Smooth muscle cell (in vitro differentiated cells): Measurements from ENCODE around the gene SLC6A18. TPM values are rescaled to one million over a fixed set of nuclear protein-coding genes. Genes with fewer than 3 reads are reported as not detected.

Experiments used
- DNase-seq: peaks from one replicate; lab custom pipeline; 2025; ENCODE audit not compliant: unreplicated experiment; lab: John Stamatoyannopoulos, UW
- H2AFZ ChIP-seq: fragments of 200-600 bp; sonication (generic); 2 replicates; pipeline ENCODE4 v1.6.0; 2016; ENCODE audit warnings: antibody characterized with exemption, low read depth, mild to moderate bottlenecking
- H3F3A ChIP-seq: fragments of 200-600 bp; sonication (generic); 2 replicates; pipeline ENCODE4 v1.6.0; 2017; ENCODE audit warnings: antibody characterized with exemption, low read depth
- H3K27ac ChIP-seq: fragments of 200-600 bp; sonication (generic); 2 replicates; pipeline ENCODE4 v1.5.1; 2016; ENCODE audit warnings: low read depth, mild to moderate bottlenecking
- H3K27me3 ChIP-seq: fragments of 200-600 bp; sonication (generic); 2 replicates; pipeline ENCODE4 v1.6.1; 2016; ENCODE audit warnings: low read depth, mild to moderate bottlenecking
- H3K36me3 ChIP-seq: fragments of 200-600 bp; sonication (generic); 2 replicates; pipeline ENCODE4 v1.5.1; 2016; ENCODE audit warnings: low read depth
- H3K4me1 ChIP-seq: fragments of 200-600 bp; sonication (generic); 2 replicates; pipeline ENCODE4 v1.5.1; 2016; ENCODE audit warnings: low read depth
- H3K4me2 ChIP-seq: fragments of 200-600 bp; sonication (generic); 2 replicates; pipeline ENCODE4 v1.6.0; 2016; ENCODE audit warnings: mild to moderate bottlenecking
- H3K4me3 ChIP-seq: fragments of 200-600 bp; sonication (generic); 2 replicates; pipeline ENCODE4 v1.5.1; 2016; ENCODE audit warnings: mild to moderate bottlenecking
- H3K79me2 ChIP-seq: fragments of 200-600 bp; sonication (generic); 2 replicates; pipeline ENCODE4 v1.6.0; 2016; ENCODE audit warnings: low read depth, mild to moderate bottlenecking
- H3K9ac ChIP-seq: fragments of 200-600 bp; sonication (generic); 2 replicates; pipeline ENCODE4 v1.6.0; 2016; ENCODE audit warnings: low read depth
- H3K9me3 ChIP-seq: fragments of 200-600 bp; sonication (generic); replicated peaks from 2 replicates; pipeline ENCODE4 v1.5.1; 2016; ENCODE audit warnings: low read depth
- H4K20me1 ChIP-seq: fragments of 200-600 bp; sonication (generic); 2 replicates; pipeline ENCODE4 v1.6.0; 2016; ENCODE audit warnings: low read depth
- WGBS: methylation state at CpG from one replicate; pipeline ENCODE4 v1.1.7; 2016; ENCODE audit warnings: low lambda C conversion rate; 5-methylcytosine and 5-hydroxymethylcytosine counted together
- polyA plus RNA-seq: library from polyadenylated mRNA; unstranded; fragments of >200 nt; fragmentation: Nextera tagmentation; extraction: Ambion mirVana; gene quantifications from 2 replicates; pipeline ENCODE4 v1.2.1, GENCODE V29; 2016
- total RNA-seq: library from RNA; depleted of rRNA; stranded (reverse); fragments of >200 nt; gene quantifications from 2 replicates; pipeline ENCODE4 v1.2.3, GENCODE V29; 2014
- TF ChIP-seq, protein P1 (sequence below): fragments of 200-600 bp; sonication (generic); IDR thresholded peaks from 2 replicates; pipeline ENCODE4 v1.5.1; 2017; ENCODE audit warnings: borderline replicate concordance, mild to moderate bottlenecking, antibody characterized with exemption; ENCODE audit not compliant: insufficient read depth, poor library complexity, severe bottlenecking

Gene SLC6A18, protein sequence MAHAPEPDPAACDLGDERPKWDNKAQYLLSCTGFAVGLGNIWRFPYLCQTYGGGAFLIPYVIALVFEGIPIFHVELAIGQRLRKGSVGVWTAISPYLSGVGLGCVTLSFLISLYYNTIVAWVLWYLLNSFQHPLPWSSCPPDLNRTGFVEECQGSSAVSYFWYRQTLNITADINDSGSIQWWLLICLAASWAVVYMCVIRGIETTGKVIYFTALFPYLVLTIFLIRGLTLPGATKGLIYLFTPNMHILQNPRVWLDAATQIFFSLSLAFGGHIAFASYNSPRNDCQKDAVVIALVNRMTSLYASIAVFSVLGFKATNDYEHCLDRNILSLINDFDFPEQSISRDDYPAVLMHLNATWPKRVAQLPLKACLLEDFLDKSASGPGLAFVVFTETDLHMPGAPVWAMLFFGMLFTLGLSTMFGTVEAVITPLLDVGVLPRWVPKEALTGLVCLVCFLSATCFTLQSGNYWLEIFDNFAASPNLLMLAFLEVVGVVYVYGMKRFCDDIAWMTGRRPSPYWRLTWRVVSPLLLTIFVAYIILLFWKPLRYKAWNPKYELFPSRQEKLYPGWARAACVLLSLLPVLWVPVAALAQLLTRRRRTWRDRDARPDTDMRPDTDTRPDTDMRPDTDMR
- not detected in 2 replicates for total RNA-seq
- polyA plus RNA-seq, result not detected in 2 replicates

DNA sequence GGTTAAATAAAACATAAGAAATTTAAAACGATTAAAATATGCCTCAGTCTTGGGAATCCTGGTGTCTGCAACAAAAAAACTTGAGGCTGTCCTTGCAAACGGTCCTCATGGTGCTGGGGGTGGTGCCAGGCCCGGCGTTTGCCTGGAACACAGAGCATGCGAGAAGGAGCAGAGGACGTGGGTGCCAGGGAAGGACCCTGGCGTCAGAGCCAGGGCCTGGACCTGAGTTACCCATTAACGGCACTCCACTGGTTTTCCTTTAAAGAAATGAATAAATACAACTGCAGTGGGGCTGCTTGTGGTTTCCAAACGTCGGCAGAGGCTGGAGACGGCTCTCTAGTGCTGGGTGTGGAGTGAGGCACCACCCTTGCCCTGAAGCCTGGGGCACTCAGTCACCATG is at the start of gene SLC6A18:
Gene SLC6A18 (plus strand): TSS at position 301 of the 400 bp plus-strand sequence. CDS start 97 bp downstream, at position 398.
- Histone ChIP-seq H3K79me2 (no peaks in the 10 kb centered on the region), H2AFZ (no peak within 1 kb of the TSS), H3K4me2 (no peak within 1 kb of the TSS), H3K9ac (no peak within 1 kb of the TSS), H3F3A (no peaks in the 10 kb centered on the region), H3K27ac (no peak within 1 kb of the TSS), H4K20me1 (no peaks in the 10 kb centered on the region), H3K9me3 (no peaks in the 10 kb centered on the region), H3K27me3 (no peaks in the 10 kb centered on the region), H3K4me1 (no peaks in the 10 kb centered on the region), H3K4me3 (no peak within 1 kb of the TSS), H3K36me3 (no peaks in the 10 kb centered on the region)
- WGBS, result 76% methylated on average over 11 of the region's 11 CpGs
- no peak for DNase-seq
- TF ChIP-seq, protein P1, sequence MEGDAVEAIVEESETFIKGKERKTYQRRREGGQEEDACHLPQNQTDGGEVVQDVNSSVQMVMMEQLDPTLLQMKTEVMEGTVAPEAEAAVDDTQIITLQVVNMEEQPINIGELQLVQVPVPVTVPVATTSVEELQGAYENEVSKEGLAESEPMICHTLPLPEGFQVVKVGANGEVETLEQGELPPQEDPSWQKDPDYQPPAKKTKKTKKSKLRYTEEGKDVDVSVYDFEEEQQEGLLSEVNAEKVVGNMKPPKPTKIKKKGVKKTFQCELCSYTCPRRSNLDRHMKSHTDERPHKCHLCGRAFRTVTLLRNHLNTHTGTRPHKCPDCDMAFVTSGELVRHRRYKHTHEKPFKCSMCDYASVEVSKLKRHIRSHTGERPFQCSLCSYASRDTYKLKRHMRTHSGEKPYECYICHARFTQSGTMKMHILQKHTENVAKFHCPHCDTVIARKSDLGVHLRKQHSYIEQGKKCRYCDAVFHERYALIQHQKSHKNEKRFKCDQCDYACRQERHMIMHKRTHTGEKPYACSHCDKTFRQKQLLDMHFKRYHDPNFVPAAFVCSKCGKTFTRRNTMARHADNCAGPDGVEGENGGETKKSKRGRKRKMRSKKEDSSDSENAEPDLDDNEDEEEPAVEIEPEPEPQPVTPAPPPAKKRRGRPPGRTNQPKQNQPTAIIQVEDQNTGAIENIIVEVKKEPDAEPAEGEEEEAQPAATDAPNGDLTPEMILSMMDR, result no peak

DNA sequence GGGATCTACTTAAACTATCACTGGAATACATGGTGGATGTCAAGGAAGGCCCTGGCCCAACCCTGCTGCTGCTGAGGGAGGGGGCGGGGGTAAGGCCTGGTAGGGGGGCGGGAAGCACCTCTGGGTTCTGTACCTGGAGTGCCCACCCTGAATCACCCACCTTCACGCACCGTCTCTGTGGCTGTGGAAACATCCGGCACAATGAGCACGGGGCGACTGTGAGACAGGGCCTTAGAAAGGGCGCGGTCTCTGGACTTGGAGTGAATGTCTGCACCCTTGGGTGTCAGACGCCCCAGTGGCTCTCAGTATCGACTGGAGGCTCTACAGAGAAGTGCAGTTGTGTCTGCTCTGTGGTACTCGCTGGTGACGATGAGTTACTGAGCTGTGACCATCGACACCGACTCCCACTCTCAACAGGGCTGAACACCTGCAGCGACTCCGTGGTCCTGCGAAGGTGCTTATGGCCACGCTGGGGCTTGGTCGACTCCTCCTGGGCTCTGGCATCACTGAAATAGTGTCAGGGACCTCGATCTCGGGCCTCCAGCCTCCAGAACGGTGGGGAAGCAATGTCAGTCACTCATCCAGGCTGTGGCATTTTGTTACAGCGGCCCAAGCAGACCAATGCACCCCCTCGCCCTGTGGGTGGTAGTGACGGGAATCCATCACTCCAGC is 49.2 kb upstream of the SLC6A18 start:
- H3F3A ChIP-seq, result no peaks in the 10 kb centered on the region
- H2AFZ ChIP-seq, result no peak overlapping the region
- no peaks in the 10 kb centered on the region for H3K79me2 ChIP-seq
- H3K4me2 ChIP-seq, result no peak overlapping the region
- no peaks in the 10 kb centered on the region for H4K20me1 ChIP-seq
- H3K9ac ChIP-seq, result no peak overlapping the region
- H3K36me3 ChIP-seq, result no peaks in the 10 kb centered on the region
- H3K27me3 ChIP-seq, result no peaks in the 10 kb centered on the region
- H3K4me1 ChIP-seq, result no peaks in the 10 kb centered on the region
- H3K9me3 ChIP-seq, result no peaks in the 10 kb centered on the region
- TF ChIP-seq, protein P1, result no peak
- no peak overlapping the region for H3K4me3 ChIP-seq
- 93% methylated on average over 26 of the region's 26 CpGs for WGBS
- no peak overlapping the region for H3K27ac ChIP-seq
- DNase-seq, result no peak

DNA sequence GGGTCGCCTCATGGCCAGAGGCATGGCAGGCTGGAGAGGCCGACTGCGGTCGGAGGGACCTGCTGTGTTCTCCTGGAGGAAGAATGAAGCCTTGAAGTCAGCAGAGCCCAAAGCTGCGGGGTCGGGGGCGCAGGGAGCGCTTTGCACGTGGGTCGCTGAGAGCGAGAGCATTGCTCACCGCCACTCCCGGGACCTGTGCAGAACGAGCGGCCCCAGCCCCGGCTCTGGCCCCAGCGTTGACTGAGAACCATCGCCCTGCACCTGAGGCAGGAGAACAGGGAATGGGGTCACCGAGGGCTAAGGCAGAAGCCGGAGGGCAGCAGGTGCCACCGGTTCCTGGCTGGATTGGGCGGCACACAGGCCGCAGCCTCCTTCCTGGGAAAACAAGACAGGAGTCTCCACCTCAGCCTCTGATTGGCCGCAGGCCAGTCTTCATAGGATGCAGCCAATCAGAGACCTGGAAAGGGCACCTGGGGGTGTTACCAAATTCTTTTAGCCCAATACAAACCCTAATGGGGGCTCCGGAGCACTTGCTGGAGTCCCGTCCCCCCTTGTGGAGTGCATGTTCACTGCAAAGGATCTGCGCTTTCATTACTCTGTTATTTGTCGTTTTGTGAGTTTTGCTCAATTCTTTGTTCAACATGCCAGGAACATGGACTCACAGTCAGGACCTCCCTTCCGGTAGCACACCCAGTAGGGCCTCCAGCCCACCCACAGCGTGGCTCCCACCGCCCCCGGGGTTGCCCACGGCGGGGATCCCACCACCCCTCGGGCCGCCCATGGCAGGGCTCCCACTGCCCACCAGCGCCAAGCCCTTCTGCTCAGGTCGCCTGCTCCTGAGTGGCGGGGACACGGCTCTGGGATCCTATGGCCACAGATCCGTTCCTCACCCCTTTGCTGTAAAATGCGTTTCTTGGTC is 48.4 kb upstream of the SLC6A18 start:
- Histone ChIP-seq H3K4me2 (no peak overlapping the region), H3K79me2 (no peaks in the 10 kb centered on the region), H4K20me1 (no peaks in the 10 kb centered on the region), H3K4me1 (no peaks in the 10 kb centered on the region), H3K9me3 (no peaks in the 10 kb centered on the region), H3K27ac (no peak overlapping the region), H3F3A (no peaks in the 10 kb centered on the region), H3K27me3 (no peaks in the 10 kb centered on the region), H2AFZ (no peak overlapping the region), H3K9ac (no peak overlapping the region), H3K4me3 (no peak overlapping the region), H3K36me3 (no peaks in the 10 kb centered on the region)
- WGBS, result 93% methylated on average over 42 of the region's 42 CpGs
- TF ChIP-seq, protein P1, result no peak
- no peak for DNase-seq
